ENCODE measurements around the gene CD1B. TPM values are rescaled to one million over a fixed set of nuclear protein-coding genes. Genes with fewer than 3 reads are reported as not detected.
"Not testable (repeated sequence)": the region's sequence is repeated elsewhere in the genome, so short reads cannot be mapped to it uniquely, and the experiment has no call there.

Gene CD1B
- total RNA-seq (ENCODE audit: low replicate concordance) = not detected in 2 replicates
- long read RNA-seq = 0 reads

DNA sequence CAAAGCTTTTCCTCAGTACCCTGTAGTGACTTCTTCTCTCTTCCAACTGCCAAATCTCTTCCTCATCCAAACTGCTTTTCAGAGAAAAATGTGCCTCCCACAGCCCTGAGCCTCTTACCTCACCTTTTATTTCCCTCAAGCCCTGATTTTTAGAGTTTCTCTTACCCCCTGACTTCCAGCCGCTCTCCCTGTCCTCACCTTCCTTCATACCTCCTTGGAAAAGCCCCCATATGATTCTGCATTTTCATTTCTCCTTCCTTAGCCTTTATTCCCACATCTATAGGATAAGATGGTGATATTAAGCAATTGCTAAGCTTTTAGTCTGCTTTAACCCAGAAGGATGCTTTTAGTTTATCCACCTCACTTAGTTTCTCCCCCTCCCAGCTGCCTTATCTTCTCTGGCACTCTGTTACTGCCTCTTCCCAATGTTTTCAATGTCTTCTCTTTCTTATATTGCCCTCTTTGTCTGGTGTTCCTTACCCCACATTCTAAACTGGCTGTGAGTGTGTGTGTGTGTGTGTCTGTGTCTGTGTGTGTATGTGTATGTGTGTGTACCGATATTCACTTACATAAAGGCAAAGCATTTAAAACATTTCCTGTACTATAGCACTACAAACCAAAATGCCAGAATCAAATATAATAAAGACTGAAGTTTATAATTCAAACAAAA, at the start of gene CD1B:
CD1B (minus strand) TSS at position 51 of the 670 bp plus-strand sequence. CDS start 108 bp downstream, outside the sequence.
- no peaks in the 10 kb centered on the region for H3K9me3 Mint-ChIP-seq
- no peak for DNase-seq (ENCODE audit: extremely low spot score, unreplicated experiment)
- no peak within 1 kb of the TSS for H3K27ac Mint-ChIP-seq
- no peaks in the 10 kb centered on the region for H3K36me3 Mint-ChIP-seq
- H3K4me1 Mint-ChIP-seq (ENCODE audit: unreplicated experiment) = no peaks in the 10 kb centered on the region
- no peak for TF ChIP-seq CTCF (conservative IDR thresholded peaks at IDR 0.05)
- H3K27me3 Mint-ChIP-seq = no peaks in the 10 kb centered on the region
- H3K4me3 Mint-ChIP-seq = no peak within 1 kb of the TSS

DNA sequence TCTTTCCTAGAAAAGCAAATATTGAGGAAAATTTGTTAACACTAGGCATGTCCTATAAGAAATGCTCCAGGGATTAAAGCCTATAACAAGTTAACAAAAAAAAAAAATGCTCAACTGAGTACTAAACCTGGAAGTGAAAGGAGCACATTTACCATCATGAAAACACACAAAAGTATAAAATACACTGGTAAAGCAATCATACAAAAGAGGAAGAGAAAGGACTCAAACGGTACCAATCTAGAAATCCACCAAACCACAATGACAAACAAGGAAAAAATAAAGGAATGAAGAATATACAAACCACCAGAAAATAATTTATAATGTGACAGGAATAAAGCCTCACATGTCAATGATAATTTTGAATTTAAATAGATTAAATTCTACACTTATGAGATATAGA, 43.5 kb upstream of the CD1B start:
- no peaks in the 10 kb centered on the region for H3K4me1 Mint-ChIP-seq (ENCODE audit: unreplicated experiment)
- H3K4me3 Mint-ChIP-seq = no peak overlapping the region
- no peaks in the 10 kb centered on the region for H3K9me3 Mint-ChIP-seq
- no peak for TF ChIP-seq CTCF (conservative IDR thresholded peaks at IDR 0.05)
- H3K36me3 Mint-ChIP-seq = no peaks in the 10 kb centered on the region
- H3K27ac Mint-ChIP-seq = no peak overlapping the region
- DNase-seq (ENCODE audit: extremely low spot score, unreplicated experiment) = no peak
- no peaks in the 10 kb centered on the region for H3K27me3 Mint-ChIP-seq

DNA sequence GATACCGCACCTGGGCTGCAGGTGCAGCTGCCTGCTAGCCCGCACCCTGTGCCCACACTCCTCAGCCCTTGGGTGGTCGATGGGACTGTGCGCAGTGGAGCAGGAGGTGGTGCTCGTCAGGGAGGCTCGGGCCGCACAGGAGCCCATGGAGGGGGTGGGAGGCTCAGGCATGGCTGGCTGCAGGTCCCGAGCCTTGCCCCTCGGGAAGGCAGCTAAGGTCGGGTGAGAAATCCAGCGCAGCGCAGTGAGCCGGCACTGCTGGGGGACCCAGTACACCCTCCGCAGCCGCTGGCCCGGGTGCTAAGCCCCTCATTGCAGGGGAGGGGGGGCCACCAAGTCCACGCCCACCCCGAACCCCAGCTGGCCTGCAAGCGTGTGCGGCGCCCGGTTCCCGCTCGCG, 42.8 kb upstream of the CD1B start:
- not testable (repeated sequence) for H3K4me1 Mint-ChIP-seq (ENCODE audit: unreplicated experiment); H3K4me3 Mint-ChIP-seq; DNase-seq (ENCODE audit: extremely low spot score, unreplicated experiment); H3K27me3 Mint-ChIP-seq; H3K9me3 Mint-ChIP-seq; H3K27ac Mint-ChIP-seq; H3K36me3 Mint-ChIP-seq

DNA sequence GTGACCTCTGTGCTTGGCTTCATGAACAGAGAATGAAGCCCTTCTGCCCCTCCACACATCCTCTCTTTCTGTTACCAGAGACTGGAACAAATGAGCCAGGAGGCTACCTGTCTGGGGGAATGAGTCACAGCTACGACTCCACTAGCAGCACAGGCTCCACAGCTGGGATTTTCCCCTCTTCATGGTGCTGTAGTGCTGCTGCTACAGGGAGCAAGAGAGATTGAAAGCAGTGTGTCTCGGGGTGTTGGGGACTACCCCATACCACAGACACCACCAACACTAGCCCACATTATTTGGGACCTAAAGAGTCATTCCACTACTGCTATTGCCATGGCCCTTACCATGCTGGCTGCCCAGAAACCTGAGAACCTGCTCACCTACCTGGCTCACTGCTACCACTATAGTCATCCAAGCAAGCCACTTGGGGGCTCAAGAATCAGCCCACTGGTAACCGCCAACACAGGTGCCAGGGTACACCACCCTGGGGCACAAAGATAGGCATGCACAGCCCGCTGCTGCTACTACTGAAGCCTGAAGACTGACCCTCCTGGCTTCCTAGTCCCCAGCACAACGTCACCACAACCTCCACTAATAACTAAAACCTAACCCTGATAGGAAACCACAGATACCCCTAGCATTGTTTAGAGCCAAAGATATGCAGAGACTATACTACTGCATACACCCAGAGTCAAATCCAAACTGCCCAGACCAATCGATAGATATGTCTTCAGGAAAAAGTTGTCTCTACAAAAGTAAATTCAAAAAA, 40.0 kb upstream of the CD1B start:
- DNase-seq (ENCODE audit: extremely low spot score, unreplicated experiment) = no peak
- no peak for TF ChIP-seq CTCF (conservative IDR thresholded peaks at IDR 0.05)
- Mint-ChIP-seq H3K4me3 (no peak overlapping the region), H3K27ac (no peak overlapping the region), H3K4me1 (ENCODE audit: unreplicated experiment) (no peaks in the 10 kb centered on the region), H3K9me3 (peaks cover 2% of the 10 kb centered on the region), H3K27me3 (no peaks in the 10 kb centered on the region), H3K36me3 (no peaks in the 10 kb centered on the region)

- no peaks in the 10 kb centered on the region for H3K4me1 Mint-ChIP-seq (ENCODE audit: unreplicated experiment)
- no peak for DNase-seq (ENCODE audit: extremely low spot score, unreplicated experiment)
- no peak overlapping the region for H3K27ac Mint-ChIP-seq
- no peaks in the 10 kb centered on the region for H3K36me3 Mint-ChIP-seq
- H3K4me3 Mint-ChIP-seq = no peak overlapping the region
- H3K9me3 Mint-ChIP-seq = peaks cover 5% of the 10 kb centered on the region
- no peak for TF ChIP-seq CTCF (conservative IDR thresholded peaks at IDR 0.05)
- no peaks in the 10 kb centered on the region for H3K27me3 Mint-ChIP-seq
Measured at GRCh38 chr1:158366783-158367182, 35.5 kb upstream of the CD1B start.

- H3K27ac Mint-ChIP-seq = no peak overlapping the region
- no peak overlapping the region for H3K4me3 Mint-ChIP-seq
- DNase-seq (ENCODE audit: extremely low spot score, unreplicated experiment) = no peak
- H3K36me3 Mint-ChIP-seq = no peaks in the 10 kb centered on the region
- no peaks in the 10 kb centered on the region for H3K4me1 Mint-ChIP-seq (ENCODE audit: unreplicated experiment)
- peaks cover 5% of the 10 kb centered on the region for H3K9me3 Mint-ChIP-seq
- H3K27me3 Mint-ChIP-seq = no peaks in the 10 kb centered on the region
- no peak for TF ChIP-seq CTCF (conservative IDR thresholded peaks at IDR 0.05)
Measured at GRCh38 chr1:158362941-158363340, 31.6 kb upstream of the CD1B start.
